HepG2 (cell line): Measurements from ENCODE around the gene SCGB2A2. TPM values are rescaled to one million over a fixed set of nuclear protein-coding genes. Genes with fewer than 3 reads are reported as not detected.

Experiments
- ATAC-seq: fragments of 200-7000 bp; cut with Tn5 transposase; 3 replicates; pipeline ENCODE4 v1.9.1; 2020; ENCODE audit warnings: mild to moderate bottlenecking, moderate library complexity
- BruUV-seq: library from RNA; stranded (reverse); fragments of 400-500 nt; replicated peaks from 2 replicates; lab custom pipeline; 2021; lab: Mats Ljungman, UMichigan
- CTCF ChIA-PET: fragments of 300-600 bp; formaldehyde crosslinking; extraction: SDS; loops from one replicate; lab custom pipeline; 2021; ENCODE audit warnings: low total read pairs, inconsistent platforms, low intra/inter-chr PET ratio; lab: Yijun Ruan, JAX
- POLR2A ChIA-PET: fragments of 350-600 bp; sonication (Branson Sonifier 250); formaldehyde crosslinking; loops from one replicate; lab custom pipeline; 2020; ENCODE audit warnings: antibody characterized with exemption, inconsistent platforms; lab: Yijun Ruan, JAX
- DNase-seq: peaks from one replicate; pipeline ENCODE4 v3.0.0-alpha.2; 2015; ENCODE audit warnings: low spot score
- FAIRE-seq: peaks from 3 replicates; lab custom pipeline; 2011; peaks lifted over from hg19 to GRCh38; lab: Jason Lieb, UNC
- H2AFZ ChIP-seq: one replicate; pipeline ENCODE4 v1.6.1; 2011; ENCODE audit warnings: low read length, inconsistent platforms
- H3K27ac ChIP-seq: fragments of 300-600 bp; 3 replicates; pipeline ENCODE4 v1.8.0; 2011; ENCODE audit warnings: mixed run types, mild to moderate bottlenecking, mixed read lengths, low read length, inconsistent platforms; ENCODE audit not compliant: insufficient read depth; ENCODE audit errors: extremely low read length
- H3K27me3 ChIP-seq, 2 experiments: fragments of 200-600 bp in 1 of 2; 2 replicates in 1 of 2; 3 replicates in 1 of 2; pipeline versions ENCODE4 v1.6.0 to v1.8.0; 2011; ENCODE audit warnings: low read length in 2 of 2, mild to moderate bottlenecking in 2 of 2, moderate library complexity in 2 of 2, inconsistent platforms in 1 of 2; ENCODE audit not compliant: insufficient read depth in 2 of 2, control insufficient read depth in 1 of 2
- H3K36me3 ChIP-seq, 2 experiments: fragments of 200-600 bp in 1 of 2; replicated peaks in 1 of 2; 2 replicates in 1 of 2; 3 replicates in 1 of 2; pipeline versions ENCODE4 v1.5.1 to v1.8.0; 2011; ENCODE audit warnings: low read length in 2 of 2, inconsistent platforms in 1 of 2; ENCODE audit not compliant: insufficient read depth in 2 of 2, control insufficient read depth in 1 of 2
- H3K4me1 ChIP-seq: 2 replicates; pipeline ENCODE4 v1.5.1; 2012; ENCODE audit warnings: low read length, inconsistent platforms; ENCODE audit not compliant: insufficient read depth
- H3K4me2 ChIP-seq: 2 replicates; pipeline ENCODE4 v1.6.0; 2011; ENCODE audit warnings: low read depth, low read length, inconsistent platforms
- H3K4me3 ChIP-seq, 3 experiments: fragments of 200-600 bp in 1 of 3; sonication (generic), shearing (Covaris generic) in 1 of 3; replicated peaks in 1 of 3; 2 replicates each; pipeline ENCODE4 v1.5.1; 2011 to 2016; ENCODE audit warnings: low read length in 3 of 3, inconsistent platforms in 2 of 3, low read depth in 2 of 3, mild to moderate bottlenecking in 2 of 3, control low read depth in 1 of 3, mixed read lengths in 1 of 3; ENCODE audit not compliant: insufficient read depth in 1 of 3
- H3K79me2 ChIP-seq: one replicate; pipeline ENCODE4 v1.6.1; 2011; ENCODE audit warnings: low read length, inconsistent platforms; ENCODE audit not compliant: insufficient read depth
- H3K9ac ChIP-seq: 2 replicates; pipeline ENCODE4 v1.6.0; 2011; ENCODE audit warnings: mild to moderate bottlenecking, low read depth, low read length, inconsistent platforms; ENCODE audit not compliant: insufficient read depth
- H3K9me3 ChIP-seq: 2 replicates; pipeline ENCODE4 v1.5.1; 2012; ENCODE audit warnings: mild to moderate bottlenecking, low read length
- H4K20me1 ChIP-seq: 2 replicates; pipeline ENCODE4 v1.6.0; 2011; ENCODE audit warnings: inconsistent platforms, mild to moderate bottlenecking, low read length, moderate library complexity; ENCODE audit not compliant: insufficient read depth
- ASH2L ChIP-seq: fragments of 300-600, 200-600 bp; sonication (generic); IDR thresholded peaks from 2 replicates; pipeline ENCODE4 v1.7.0; 2017; ENCODE audit warnings: low read depth, mild to moderate bottlenecking, moderate library complexity, mixed read lengths, low read length; ENCODE audit not compliant: insufficient read length
- ATF2 ChIP-seq: sonication (generic); formaldehyde crosslinking; IDR thresholded peaks from 2 replicates; pipeline ENCODE4 v1.4.0; 2020; ENCODE audit warnings: missing genetic modification reagents
- ELF1 ChIP-seq: sonication (generic); formaldehyde crosslinking; IDR thresholded peaks from 2 replicates; pipeline ENCODE4 v1.4.0; 2020; ENCODE audit warnings: missing genetic modification reagents
- GMEB2 ChIP-seq: IDR thresholded peaks from 2 replicates; pipeline ENCODE4 v1.6.1; 2016; ENCODE audit warnings: missing biosample characterization, missing genetic modification reagents, low read depth
- NR2C2 ChIP-seq: sonication (generic); formaldehyde crosslinking; IDR thresholded peaks from 2 replicates; pipeline ENCODE4 v1.4.0; 2020; ENCODE audit warnings: missing genetic modification reagents, mild to moderate bottlenecking, moderate library complexity, borderline replicate concordance
- NRL ChIP-seq: sonication (generic); formaldehyde crosslinking; IDR thresholded peaks from 2 replicates; pipeline ENCODE4 v1.5.0; 2020; ENCODE audit warnings: missing genetic modification reagents, mild to moderate bottlenecking, moderate library complexity, borderline replicate concordance
- RFXAP ChIP-seq: sonication (generic); formaldehyde crosslinking; IDR thresholded peaks from 2 replicates; pipeline ENCODE4 v1.4.0; 2020; ENCODE audit warnings: missing genetic modification reagents, borderline replicate concordance
- TBL1XR1 ChIP-seq: fragments of 150-350 bp; IDR thresholded peaks from 2 replicates; pipeline ENCODE4 v1.6.1; 2014; ENCODE audit warnings: borderline replicate concordance, low read length; ENCODE audit not compliant: partially characterized antibody
- THAP7 ChIP-seq: sonication (generic); formaldehyde crosslinking; IDR thresholded peaks from 2 replicates; pipeline ENCODE4 v1.8.1; 2023; ENCODE audit warnings: mild to moderate bottlenecking, missing genetic modification reagents
- ZNF557 ChIP-seq: sonication (generic); formaldehyde crosslinking; IDR thresholded peaks from 2 replicates; pipeline ENCODE4 v1.4.0; 2020; ENCODE audit warnings: missing genetic modification reagents
- ZNF607 ChIP-seq: sonication (generic); formaldehyde crosslinking; IDR thresholded peaks from 2 replicates; pipeline ENCODE4 v1.5.1; 2020; ENCODE audit warnings: missing genetic modification reagents, mild to moderate bottlenecking, borderline replicate concordance
- ZNF782 ChIP-seq: sonication (generic); formaldehyde crosslinking; IDR thresholded peaks from 2 replicates; pipeline ENCODE4 v1.4.0; 2020; ENCODE audit warnings: missing genetic modification reagents, mild to moderate bottlenecking, borderline replicate concordance
- ZSCAN29 ChIP-seq: sonication (generic); formaldehyde crosslinking; conservative IDR thresholded peaks from 2 replicates; pipeline ENCODE4 v1.4.0; 2020; ENCODE audit warnings: mild to moderate bottlenecking, missing genetic modification reagents
- WGBS: methylation state at CpG from one replicate; pipeline ENCODE4 v1.1.6; 2017; ENCODE audit warnings: low lambda C conversion rate; 5-methylcytosine and 5-hydroxymethylcytosine counted together
- in situ Hi-C: cut with HindIII; loops from 2 replicates; pipeline ENCODE4 v1.10.0; 2017; ENCODE audit warnings: low pct_unique_long_range_greater_than_20kb; ENCODE audit not compliant: extremely low pct_ligation_motif_present
- intact Hi-C: fragments of 100-400 bp; cut with micrococcal nuclease; formaldehyde crosslinking; loops from one replicate; pipeline ENCODE4 v1.10.0; 2022; ENCODE audit not compliant: unreplicated experiment
- polyA plus RNA-seq, 8 experiments: library from polyadenylated mRNA; depleted of rRNA in 3 of 8; stranded (reverse) in 7 of 8; unstranded in 1 of 8; fragments of >200 nt; fragmentation: Illumina TruSeq in 4 of 8; extraction: Trizol in 4 of 8; gene quantifications; 2 replicates each; pipeline versions ENCODE4 v1.2.1 to v1.2.3, GENCODE V29; 2011 to 2016; ENCODE audit warnings: low read depth in 4 of 8, missing spikeins in 1 of 8, mixed read lengths in 1 of 8; ENCODE audit not compliant: insufficient read depth in 1 of 8
- total RNA-seq, 5 experiments: library from RNA; depleted of rRNA; stranded (reverse); fragments of >200 nt; fragmentation: Illumina TruSeq; extraction: Trizol; gene quantifications; 2 replicates each; pipeline ENCODE4 v1.2.3, GENCODE V29; 2016; ENCODE audit warnings: low read depth in 1 of 5

Gene SCGB2A2
- total and polyA plus RNA-seq, 2 of the 13 experiments (the other 11 are each of a cell fraction or from before 2014, with no cell fraction given) = 0.12 TPM; not detected in 1

GRCh38 chr11:62238151-62238550 lies 31.8 kb upstream of the SCGB2A2 start:
- intact Hi-C loops = no loop called here

More at GRCh38 chr11:62238151-62238550, 31.8 kb upstream of the SCGB2A2 start:
- in situ Hi-C loops = no loop called here
- 32% methylated on average over 4 of the region's 4 CpGs for WGBS
- no peak for DNase-seq
- no peak for TF ChIP-seq GMEB2 (CRISPR knock-in tag)
- TF ChIP-seq NR2C2 (CRISPR knock-in tag) = no peak
- no peak for TF ChIP-seq ZNF557
- no peak for TF ChIP-seq ASH2L
- no peak for TF ChIP-seq RFXAP (CRISPR knock-in tag)
- no peak for TF ChIP-seq TBL1XR1
- TF ChIP-seq THAP7 = no peak
- TF ChIP-seq NRL (CRISPR knock-in tag) = no peak
- no peak for TF ChIP-seq ATF2 (CRISPR knock-in tag)
- TF ChIP-seq ELF1 = no peak
- no peak for TF ChIP-seq ZNF782 (CRISPR knock-in tag)
- TF ChIP-seq ZSCAN29 (CRISPR knock-in tag) = no peak
- no peak for TF ChIP-seq ZNF607 (CRISPR knock-in tag)
- Histone ChIP-seq H3K79me2 (no peaks in the 10 kb centered on the region), H3K9me3 (no peaks in the 10 kb centered on the region), H3K4me2 (no peak overlapping the region), H3K27ac (no peak overlapping the region), H4K20me1 (no peaks in the 10 kb centered on the region), H3K9ac (no peak overlapping the region), H3K4me1 (peaks cover 14% of the 10 kb centered on the region; the same call in 1 of the 2 replicates), H3K27me3 (peaks cover 0 to 22% of the 10 kb centered on the region in 2 experiments; a peak in 1 of 5 replicates), H3K36me3 (no peaks in the 10 kb centered on the region), H2AFZ (no peak overlapping the region), H3K4me3 (no peak overlapping the region)
- CTCF ChIA-PET = no interaction called here
- no peak for ATAC-seq
- FAIRE-seq = no peak
- POLR2A ChIA-PET = no interaction called here
- BruUV-seq = no TSS peak
